Stimulated activated naive CD8-positive, alpha-beta T cell treated with anti-CD3 and anti-CD28 coated beads, Interleukin-15, amount 100 ng/mL, for 72 hours (primary cell): Measurements from ENCODE around the gene CYP27A1.

ENCODE experiments used
- ATAC-seq: fragments of 150-1000 bp; cut with Tn5 transposase; 2 replicates; pipeline ENCODE4 v1.10.0; 2021; ENCODE audit warnings: mild to moderate bottlenecking, moderate library complexity
- DNase-seq, 2 donors: peaks; one replicate each; pipeline ENCODE4 v3.0.0; 2021 to 2022
- H3K27ac Mint-ChIP-seq, 2 donors: one replicate each; pipeline ENCODE4 v1.8.0; 2022; ENCODE audit warnings: mild to moderate bottlenecking in 2 of 2, mixed read lengths in 2 of 2, moderate library complexity in 2 of 2
- H3K27me3 Mint-ChIP-seq: one replicate; pipeline ENCODE4 v1.8.0; 2022; ENCODE audit warnings: mixed read lengths
- H3K4me1 Mint-ChIP-seq: one replicate; pipeline ENCODE4 v1.8.0; 2022; ENCODE audit warnings: mild to moderate bottlenecking, mixed read lengths
- H3K4me3 Mint-ChIP-seq, 2 donors: one replicate each; pipeline ENCODE4 v1.8.0; 2022; ENCODE audit warnings: mild to moderate bottlenecking in 2 of 2, mixed read lengths in 2 of 2, moderate library complexity in 1 of 2
- H3K9me3 Mint-ChIP-seq, 2 donors: one replicate each; pipeline ENCODE4 v1.8.0; 2022; ENCODE audit warnings: mixed read lengths in 2 of 2

Gene CYP27A1

DNA sequence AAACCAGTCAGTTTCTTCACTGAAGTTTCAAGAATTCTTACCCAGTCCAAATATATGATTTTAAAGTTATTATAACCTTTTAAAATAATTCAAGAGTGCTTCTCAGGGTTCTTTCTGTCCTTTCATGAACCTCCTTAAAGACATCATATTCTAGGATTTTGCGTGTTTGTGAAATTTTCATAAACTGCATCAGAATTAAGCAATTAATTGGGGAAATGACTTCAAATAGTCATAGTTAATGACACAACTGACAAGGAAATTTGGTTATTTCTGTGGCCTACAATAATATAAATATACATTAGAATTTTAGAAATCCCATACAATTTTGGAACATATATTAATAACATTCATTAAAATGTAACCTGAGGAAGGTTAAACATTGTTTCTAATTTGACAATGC lies 10.5 kb downstream of the CYP27A1 start:
- peaks cover 46% of the 10 kb centered on the region for H3K27me3 Mint-ChIP-seq
- H3K4me1 Mint-ChIP-seq, result no peaks in the 10 kb centered on the region
- H3K27ac Mint-ChIP-seq, result no peak overlapping the region
- DNase-seq, result no peak
- ATAC-seq, result no peak
- H3K9me3 Mint-ChIP-seq, result no peaks in the 10 kb centered on the region
- no peak overlapping the region for H3K4me3 Mint-ChIP-seq

DNA sequence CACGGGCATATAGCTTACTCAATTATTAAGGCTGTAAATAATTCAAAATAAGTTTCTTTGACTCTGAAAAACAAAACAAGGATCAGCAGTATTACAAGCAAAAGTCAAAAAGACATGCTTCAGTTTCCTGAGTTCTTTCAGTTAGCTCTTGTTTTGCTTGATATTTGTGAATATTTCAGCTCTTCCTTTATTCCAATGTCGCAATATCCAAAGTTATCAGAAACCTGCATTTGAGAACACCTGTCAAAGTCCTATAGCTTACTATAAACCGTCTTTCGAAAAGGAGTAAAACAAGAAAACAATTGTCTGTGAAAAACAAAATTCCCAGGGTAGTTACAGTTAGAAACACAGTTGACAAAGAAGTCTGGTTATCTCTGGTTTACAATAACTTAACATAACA lies 14.7 kb downstream of the CYP27A1 start:
- Mint-ChIP-seq H3K4me1 (no peaks in the 10 kb centered on the region), H3K27me3 (peaks cover 35% of the 10 kb centered on the region), H3K4me3 (no peak overlapping the region), H3K27ac (no peak overlapping the region), H3K9me3 (no peaks in the 10 kb centered on the region)
- no peak for ATAC-seq
- no peak for DNase-seq

DNA sequence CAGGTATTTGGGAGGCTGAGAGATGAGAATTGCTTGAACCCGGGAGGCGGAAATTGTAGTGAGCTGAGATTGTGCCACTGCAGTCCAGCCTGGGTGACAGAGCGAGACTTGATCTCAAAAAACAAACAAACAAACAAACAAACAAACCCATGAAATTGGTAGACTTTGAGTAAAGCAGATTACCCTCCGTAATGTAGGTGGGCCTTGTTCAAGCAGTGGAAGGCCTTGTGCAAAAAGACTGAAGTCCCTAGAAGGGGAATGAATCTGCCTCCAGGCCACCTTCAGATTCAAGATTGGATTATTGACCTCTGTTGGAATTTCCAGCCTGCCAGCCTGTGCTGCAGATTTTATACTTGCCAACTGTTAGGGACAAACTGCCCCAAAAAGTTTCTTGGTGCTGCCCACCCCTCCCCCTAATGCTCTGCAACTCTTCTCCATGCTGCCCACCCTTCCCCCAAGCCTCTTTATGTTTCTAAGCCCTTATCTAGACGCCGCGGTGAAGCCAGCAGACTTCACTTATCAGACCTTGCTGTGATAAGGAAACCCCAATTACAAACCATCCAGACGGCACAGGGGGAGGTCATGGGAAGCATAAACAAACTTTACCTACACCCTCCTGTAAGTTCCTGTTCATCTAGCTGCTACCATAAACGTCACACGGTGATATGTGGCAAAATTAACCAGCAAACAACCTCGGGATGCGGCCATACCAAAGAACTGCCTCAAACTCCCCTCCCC lies 17.0 kb downstream of the CYP27A1 start:
- Mint-ChIP-seq H3K4me3 (no peak overlapping the region), H3K27ac (no peak overlapping the region), H3K4me1 (no peaks in the 10 kb centered on the region), H3K9me3 (peaks cover 0 to under 1% of the 10 kb centered on the region in 2 donors), H3K27me3 (peaks cover 32% of the 10 kb centered on the region)
- DNase-seq (no peak), ATAC-seq (no peak)

DNA sequence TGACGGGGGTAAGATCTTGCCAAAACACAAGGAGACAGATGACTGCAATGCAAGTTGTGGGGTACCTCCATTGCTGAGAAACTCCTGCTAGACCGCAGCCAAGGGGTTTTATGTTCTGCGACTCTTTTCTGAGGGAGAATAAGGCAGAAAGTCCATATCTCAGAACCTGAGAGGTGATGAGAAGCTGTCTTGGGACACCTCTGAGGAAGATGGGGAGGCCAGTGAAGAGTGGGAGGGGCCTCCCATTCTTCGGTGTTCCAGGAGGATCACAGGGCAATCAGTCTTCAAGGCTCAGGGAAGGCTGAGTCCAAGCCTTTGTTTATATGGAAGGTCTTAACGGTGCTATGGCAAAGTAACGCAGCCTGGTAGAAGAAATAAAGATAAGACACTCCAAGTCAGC lies 18.0 kb downstream of the CYP27A1 start:
- no peak for ATAC-seq
- no peak for DNase-seq
- Mint-ChIP-seq H3K27me3 (peaks cover 32% of the 10 kb centered on the region), H3K4me3 (no peak overlapping the region), H3K9me3 (peaks cover 3 to 11% of the 10 kb centered on the region in 2 donors), H3K4me1 (no peaks in the 10 kb centered on the region), H3K27ac (no peak overlapping the region)

DNA sequence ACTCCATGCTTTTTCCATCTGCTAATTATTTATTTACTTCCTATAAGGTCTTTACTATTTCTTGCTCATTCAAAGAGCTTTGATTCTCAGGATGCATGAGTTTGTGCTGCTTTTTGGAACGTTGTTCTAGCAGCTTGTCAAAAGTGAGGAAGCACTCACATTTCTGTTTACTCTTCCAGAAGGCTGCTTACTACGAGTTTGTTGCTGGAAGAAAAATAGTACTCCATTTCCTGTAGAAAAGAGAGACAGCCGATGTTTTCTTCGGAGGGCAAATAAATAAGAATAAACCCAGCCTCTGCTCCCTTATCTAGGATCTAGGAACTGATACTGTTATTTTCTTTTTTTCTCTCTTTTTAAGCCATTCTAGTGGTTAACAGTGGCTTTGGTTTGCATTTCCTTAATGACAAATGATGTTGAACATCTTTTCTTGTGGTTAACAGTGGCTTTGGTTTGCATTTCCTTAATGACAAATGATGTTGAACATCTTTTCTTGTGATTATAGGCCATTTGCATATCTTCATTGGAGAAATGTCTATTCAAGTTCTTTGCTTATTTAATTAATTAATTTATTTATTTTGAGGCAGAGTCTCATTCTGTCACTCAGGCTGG lies 20.5 kb downstream of the CYP27A1 start:
- Mint-ChIP-seq H3K27me3 (peaks cover 48% of the 10 kb centered on the region), H3K4me1 (peaks cover 9% of the 10 kb centered on the region), H3K27ac (no peak overlapping the region)

DNA sequence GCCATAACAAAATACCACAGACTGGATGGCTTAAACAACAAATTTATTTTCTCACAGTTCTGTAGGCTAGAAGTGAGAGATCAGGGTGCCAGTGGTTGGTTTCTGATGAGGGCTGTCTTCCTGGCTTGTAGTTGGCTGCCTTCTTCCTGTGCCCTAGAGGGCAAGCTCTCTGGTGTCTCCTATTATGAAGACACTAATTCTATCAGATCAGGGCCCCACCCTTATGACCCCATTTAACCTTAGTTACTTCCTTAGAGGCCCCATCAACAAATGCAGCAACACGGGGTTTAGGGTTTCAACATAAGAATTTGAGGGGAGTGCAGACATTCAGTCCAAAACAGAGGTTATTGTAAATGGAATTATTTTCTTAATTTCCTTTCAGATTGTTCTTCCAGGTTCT lies 22.9 kb downstream of the CYP27A1 start:
- ATAC-seq (no peak), DNase-seq (no peak)
- Mint-ChIP-seq H3K27ac (no peak overlapping the region), H3K27me3 (peaks cover 53% of the 10 kb centered on the region), H3K4me3 (no peak overlapping the region), H3K4me1 (peaks cover 9% of the 10 kb centered on the region), H3K9me3 (peaks cover 7 to 16% of the 10 kb centered on the region in 2 donors)

More for the DNA sequence above, 20.5 kb downstream of the CYP27A1 start:
- Mint-ChIP-seq H3K9me3 (peaks cover 7 to 16% of the 10 kb centered on the region in 2 donors), H3K4me3 (no peak overlapping the region)
- DNase-seq, result no peak
- no peak for ATAC-seq

DNA sequence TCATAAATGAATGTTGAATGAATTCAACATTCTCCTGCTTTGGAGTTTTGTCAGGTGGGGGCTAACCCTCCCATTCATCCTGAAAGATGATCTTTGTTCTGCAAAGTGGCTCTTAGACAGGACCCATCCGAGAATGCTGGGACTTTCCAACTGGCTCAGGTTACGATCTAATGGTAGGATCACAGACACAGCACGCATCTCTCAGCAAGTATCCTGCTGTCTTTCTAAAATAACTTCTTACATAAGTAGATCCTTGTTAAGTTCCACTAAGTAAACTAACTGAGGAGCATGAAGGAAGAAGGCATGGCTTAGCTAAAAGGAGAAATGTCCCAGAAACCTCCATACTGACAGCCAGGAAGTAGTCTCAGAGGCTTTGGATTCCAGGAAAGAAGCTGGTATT lies 23.7 kb downstream of the CYP27A1 start:
- DNase-seq, result no peak
- ATAC-seq, result no peak
- Mint-ChIP-seq H3K4me1 (peaks cover 9% of the 10 kb centered on the region), H3K27ac (peak overlapping the region in 1 of 2 donors; percentile 27), H3K4me3 (no peak overlapping the region), H3K9me3 (peaks cover 7 to 16% of the 10 kb centered on the region in 2 donors), H3K27me3 (peaks cover 48% of the 10 kb centered on the region)

DNA sequence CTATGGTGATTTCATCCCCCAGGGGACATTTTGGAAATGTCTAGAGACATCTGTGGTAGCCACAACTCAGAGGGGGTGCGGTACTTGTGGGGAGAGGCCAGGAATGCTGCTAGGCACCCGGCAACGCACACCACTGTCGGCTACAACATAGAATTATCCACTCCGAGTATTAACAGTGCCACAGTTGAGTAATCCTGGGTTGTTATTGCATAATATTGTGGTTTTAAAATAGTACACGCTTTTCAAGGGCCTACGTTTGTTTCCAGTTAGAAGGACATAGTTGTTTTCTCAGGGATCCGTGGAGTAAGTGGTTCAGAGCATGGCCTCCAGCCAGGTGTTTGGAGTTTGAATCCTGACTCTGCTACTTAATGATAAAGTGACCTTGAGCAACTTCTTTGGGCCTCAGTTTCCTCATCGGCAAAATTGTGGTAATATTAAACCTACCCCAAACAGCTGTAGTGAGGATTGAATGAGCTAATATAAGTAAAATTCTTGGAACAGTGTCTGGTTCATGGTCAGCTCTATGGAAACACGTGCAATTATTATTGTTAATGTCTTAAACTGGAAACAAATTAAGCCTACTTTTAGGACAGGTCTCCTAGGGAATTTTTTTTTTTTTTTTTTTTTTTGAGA lies 24.5 kb downstream of the CYP27A1 start:
- H3K9me3 Mint-ChIP-seq, result peaks cover 7 to 16% of the 10 kb centered on the region in 2 donors
- H3K27me3 Mint-ChIP-seq, result peaks cover 48% of the 10 kb centered on the region
- peak overlapping the region; percentile 9 to 75 for H3K27ac Mint-ChIP-seq
- H3K4me1 Mint-ChIP-seq, result peaks cover 9% of the 10 kb centered on the region
- ATAC-seq, result peak; percentile 86
- H3K4me3 Mint-ChIP-seq, result peak overlapping the region; percentile 8 to 27
- peak; percentile 9 to 41 for DNase-seq

DNA sequence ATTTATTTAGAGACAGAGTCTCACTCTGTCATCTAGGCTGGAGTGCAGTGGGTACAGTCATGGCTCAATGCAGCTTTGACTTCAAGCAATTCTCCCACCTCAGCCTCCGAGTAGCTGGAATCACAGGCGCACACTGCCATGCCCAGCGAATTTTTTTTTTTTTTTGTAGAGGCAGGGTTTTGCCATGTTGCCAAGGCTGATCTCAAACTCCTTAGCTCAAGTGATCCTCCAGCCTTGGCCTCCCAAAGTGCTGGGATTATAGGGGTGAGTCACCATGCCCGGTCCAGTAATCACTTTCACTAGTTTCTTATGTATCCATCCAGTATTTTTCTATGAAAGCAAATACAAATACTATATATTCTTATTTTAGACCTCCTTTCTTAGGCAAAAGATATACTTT lies 25.7 kb downstream of the CYP27A1 start:
- ATAC-seq (no peak), DNase-seq (no peak)
- Mint-ChIP-seq H3K27me3 (peaks cover 52% of the 10 kb centered on the region), H3K9me3 (peaks cover 7 to 16% of the 10 kb centered on the region in 2 donors), H3K4me3 (no peak overlapping the region), H3K27ac (no peak overlapping the region), H3K4me1 (peaks cover 9% of the 10 kb centered on the region)

DNA sequence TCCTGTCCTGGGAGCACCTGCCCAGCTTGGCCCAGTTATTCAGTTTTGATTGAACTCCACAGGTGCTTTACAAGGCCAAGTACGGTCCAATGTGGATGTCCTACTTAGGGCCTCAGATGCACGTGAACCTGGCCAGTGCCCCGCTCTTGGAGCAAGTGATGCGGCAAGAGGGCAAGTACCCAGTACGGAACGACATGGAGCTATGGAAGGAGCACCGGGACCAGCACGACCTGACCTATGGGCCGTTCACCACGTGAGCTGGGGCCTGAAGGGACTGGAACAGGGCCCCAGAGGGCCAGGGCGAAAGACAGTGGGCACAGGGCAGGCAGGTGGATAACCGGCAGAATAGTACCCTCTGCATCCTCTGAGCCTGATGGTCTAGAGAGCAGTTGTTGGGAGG lies 27.6 kb downstream of the CYP27A1 start:
- DNase-seq, result no peak
- Mint-ChIP-seq H3K9me3 (peaks cover 7 to 10% of the 10 kb centered on the region in 2 donors), H3K27me3 (peaks cover 50% of the 10 kb centered on the region), H3K27ac (no peak overlapping the region), H3K4me1 (peaks cover 14% of the 10 kb centered on the region), H3K4me3 (no peak overlapping the region)
- ATAC-seq, result no peak

DNA sequence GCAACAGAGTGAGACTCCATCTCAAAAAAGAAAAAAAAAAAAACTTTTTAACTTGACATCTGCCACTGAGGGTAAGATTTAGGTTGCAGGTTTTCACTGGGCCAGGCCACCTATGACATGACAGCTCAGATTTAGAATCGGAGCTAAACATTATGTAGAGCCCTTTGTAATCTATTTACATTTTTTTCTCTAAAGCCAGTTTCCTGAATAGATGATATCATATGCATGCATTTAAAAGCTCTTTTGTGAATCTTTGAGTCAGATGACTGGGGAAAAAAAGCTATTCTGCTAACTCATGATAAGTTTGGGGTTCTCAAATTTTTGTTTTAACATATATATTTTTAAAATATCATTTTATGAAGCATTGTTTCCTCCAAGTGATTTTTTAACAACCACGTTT lies 28.3 kb downstream of the CYP27A1 start:
- Mint-ChIP-seq H3K4me3 (no peak overlapping the region), H3K27me3 (peaks cover 42% of the 10 kb centered on the region), H3K4me1 (peaks cover 14% of the 10 kb centered on the region), H3K27ac (no peak overlapping the region), H3K9me3 (peaks cover 2% of the 10 kb centered on the region in 2 donors)
- DNase-seq (no peak), ATAC-seq (no peak)

DNA sequence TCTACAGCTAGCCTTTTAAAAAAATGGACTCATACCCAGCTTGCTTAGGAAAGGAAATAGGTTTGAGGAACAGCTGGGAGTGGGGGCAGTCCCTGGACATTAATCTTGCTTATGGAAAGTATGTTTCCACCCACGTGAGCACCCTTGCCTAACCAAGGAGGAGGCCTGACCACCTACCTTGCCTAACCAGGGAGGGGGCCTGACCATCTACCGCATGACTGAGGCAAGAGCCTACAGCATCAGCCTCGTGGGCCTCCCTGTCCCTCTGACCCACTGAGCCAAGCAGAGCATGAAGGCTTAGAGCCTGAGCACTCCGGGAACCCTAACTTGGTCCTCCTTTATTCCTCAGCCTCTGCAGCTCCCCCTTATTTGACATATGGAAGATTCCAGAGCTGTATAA lies 29.4 kb downstream of the CYP27A1 start:
- Mint-ChIP-seq H3K4me3 (no peak overlapping the region), H3K4me1 (peaks cover 9% of the 10 kb centered on the region), H3K27ac (no peak overlapping the region), H3K9me3 (no peaks in the 10 kb centered on the region), H3K27me3 (peaks cover 31% of the 10 kb centered on the region)
- DNase-seq (no peak), ATAC-seq (no peak)

DNA sequence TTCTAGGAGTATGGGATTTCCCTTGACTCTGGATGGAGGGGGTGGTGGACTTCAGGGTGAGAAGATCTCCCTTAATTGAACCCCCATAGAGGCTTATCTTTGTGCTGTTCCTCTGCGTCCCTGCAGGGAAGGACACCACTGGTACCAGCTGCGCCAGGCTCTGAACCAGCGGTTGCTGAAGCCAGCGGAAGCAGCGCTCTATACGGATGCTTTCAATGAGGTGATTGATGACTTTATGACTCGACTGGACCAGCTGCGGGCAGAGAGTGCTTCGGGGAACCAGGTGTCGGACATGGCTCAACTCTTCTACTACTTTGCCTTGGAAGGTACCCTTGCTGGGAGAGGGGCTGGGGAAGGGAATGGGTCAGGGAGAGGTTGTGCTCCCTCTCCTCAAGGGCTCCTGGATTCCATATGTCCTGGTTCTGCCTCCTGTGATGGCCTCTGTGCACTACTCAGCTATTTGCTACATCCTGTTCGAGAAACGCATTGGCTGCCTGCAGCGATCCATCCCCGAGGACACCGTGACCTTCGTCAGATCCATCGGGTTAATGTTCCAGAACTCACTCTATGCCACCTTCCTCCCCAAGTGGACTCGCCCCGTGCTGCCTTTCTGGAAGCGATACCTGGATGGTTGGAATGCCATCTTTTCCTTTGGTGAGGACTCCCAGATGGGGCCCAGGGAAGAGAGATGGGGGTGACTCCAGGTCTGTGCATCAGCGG lies 30.3 kb downstream of the CYP27A1 start:
- Mint-ChIP-seq H3K27me3 (peaks cover 27% of the 10 kb centered on the region), H3K4me3 (no peak overlapping the region), H3K27ac (no peak overlapping the region), H3K4me1 (peaks cover 6% of the 10 kb centered on the region), H3K9me3 (no peaks in the 10 kb centered on the region)
- DNase-seq (no peak), ATAC-seq (no peak)

DNA sequence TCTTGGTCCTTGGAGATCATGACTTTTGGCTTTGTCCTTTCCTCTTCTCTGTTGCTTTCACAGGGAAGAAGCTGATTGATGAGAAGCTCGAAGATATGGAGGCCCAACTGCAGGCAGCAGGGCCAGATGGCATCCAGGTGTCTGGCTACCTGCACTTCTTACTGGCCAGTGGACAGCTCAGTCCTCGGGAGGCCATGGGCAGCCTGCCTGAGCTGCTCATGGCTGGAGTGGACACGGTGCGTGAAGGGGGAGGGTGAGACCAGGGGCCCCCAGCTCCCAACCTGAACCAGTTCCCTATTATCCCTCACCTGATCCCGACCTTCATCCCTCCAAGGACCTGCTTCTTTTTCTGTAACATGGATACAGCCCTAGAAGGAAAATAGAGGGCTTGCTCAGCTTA lies 30.9 kb downstream of the CYP27A1 start:
- H3K4me1 Mint-ChIP-seq, result peaks cover 6% of the 10 kb centered on the region
- peaks cover 23% of the 10 kb centered on the region for H3K27me3 Mint-ChIP-seq
- H3K4me3 Mint-ChIP-seq, result no peak overlapping the region
- H3K9me3 Mint-ChIP-seq, result no peaks in the 10 kb centered on the region
- DNase-seq, result no peak
- no peak overlapping the region for H3K27ac Mint-ChIP-seq
- ATAC-seq, result no peak

DNA sequence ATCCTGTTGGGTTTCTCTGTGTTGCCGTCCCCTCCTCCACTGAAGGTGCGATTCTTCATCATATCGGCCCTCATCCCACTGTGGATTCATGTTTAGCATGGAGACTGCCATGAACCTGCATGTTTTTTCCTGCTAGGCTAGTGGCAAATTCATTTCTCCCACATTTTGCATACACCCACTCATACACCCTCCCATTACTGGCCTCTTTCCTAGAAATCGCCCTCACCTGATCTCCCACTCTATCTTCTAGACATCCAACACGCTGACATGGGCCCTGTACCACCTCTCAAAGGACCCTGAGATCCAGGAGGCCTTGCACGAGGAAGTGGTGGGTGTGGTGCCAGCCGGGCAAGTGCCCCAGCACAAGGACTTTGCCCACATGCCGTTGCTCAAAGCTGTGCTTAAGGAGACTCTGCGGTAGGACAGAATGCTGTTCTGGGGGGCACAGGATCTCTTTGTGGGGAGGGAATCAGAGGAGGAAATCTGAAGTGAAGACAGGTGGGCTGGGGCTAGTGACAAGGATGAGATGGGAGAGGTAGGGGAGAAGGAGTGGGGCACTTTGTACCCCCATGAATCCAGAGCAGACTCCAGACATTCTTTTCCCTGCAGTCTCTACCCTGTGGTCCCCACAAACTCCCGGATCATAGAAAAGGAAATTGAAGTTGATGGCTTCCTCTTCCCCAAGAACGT lies 32.0 kb downstream of the CYP27A1 start:
- Mint-ChIP-seq H3K27ac (no peak overlapping the region), H3K4me3 (no peak overlapping the region), H3K9me3 (no peaks in the 10 kb centered on the region), H3K27me3 (peaks cover 17% of the 10 kb centered on the region), H3K4me1 (peaks cover 6% of the 10 kb centered on the region)
- no peak for DNase-seq
- ATAC-seq, result no peak
